Mucosa of descending colon (tissue), 3 donors: ENCODE data around the gene SETD2. TPM values are rescaled to one million over a fixed set of nuclear protein-coding genes. Genes with fewer than 3 reads are reported as not detected.
A peak's percentile ranks its signal among the peaks of the same experiment; 100 is the strongest.

ENCODE experiments used
- ATAC-seq: fragments of 200-7000 bp; cut with Tn5 transposase; one replicate; pipeline ENCODE4 v1.9.1; 2020; ENCODE audit warnings: mild to moderate bottlenecking, moderate library complexity
- DNase-seq, 3 donors: peaks; one replicate each; pipeline ENCODE4 v3.0.0-alpha.2; 2020
- H3K36me3 ChIP-seq: fragments of 200-600 bp; one replicate; pipeline ENCODE4 v1.8.0; 2021; ENCODE audit warnings: low read depth, mild to moderate bottlenecking
- H3K4me1 ChIP-seq: fragments of 200-600 bp; one replicate; pipeline ENCODE4 v1.8.0; 2021; ENCODE audit warnings: low read depth, mild to moderate bottlenecking
- H3K4me3 ChIP-seq: fragments of 200-600 bp; one replicate; pipeline ENCODE4 v1.8.0; 2021; ENCODE audit warnings: mild to moderate bottlenecking
- H3K9me3 ChIP-seq: fragments of 200-600 bp; one replicate; pipeline ENCODE4 v1.8.0; 2021; ENCODE audit warnings: mild to moderate bottlenecking
- intact Hi-C, 2 donors: fragments of 100-400 bp; cut with DNase I in 1 of 2; cut with micrococcal nuclease in 1 of 2; formaldehyde crosslinking; loops; one replicate each; pipeline versions ENCODE4 v1.11.0 to v1.11.1; 2022; cut with DNase I, micrococcal nuclease
- total RNA-seq, 3 donors: library from RNA; stranded (reverse); fragmentation: NEBNext Ultra II Directional in 2 of 3; extraction: Animal tissue kit (Norgen Biotek cat#: 25700) in 2 of 3; gene quantifications; one replicate each; pipeline versions ENCODE4 v1.2.1 to v1.2.4, GENCODE V29; 2021 to 2023
- TF ChIP-seq, protein P1 (sequence below): fragments of 200-600 bp; IDR thresholded peaks from one replicate; pipeline ENCODE4 v1.8.0; 2022; ENCODE audit warnings: antibody characterized with exemption, mild to moderate bottlenecking
- donor health status: DM: no; HTN: no; CAD: no; lungs with moderate emphysema.
- donor health status: DM: no; HTN: no; CAD: no.
- donor health status: DM: no; HTN: yes; CAD: no.

Gene SETD2
- total RNA-seq, 3 donors from 2014 or later, result 41.5 to 71.1 (median 50.4) TPM

DNA sequence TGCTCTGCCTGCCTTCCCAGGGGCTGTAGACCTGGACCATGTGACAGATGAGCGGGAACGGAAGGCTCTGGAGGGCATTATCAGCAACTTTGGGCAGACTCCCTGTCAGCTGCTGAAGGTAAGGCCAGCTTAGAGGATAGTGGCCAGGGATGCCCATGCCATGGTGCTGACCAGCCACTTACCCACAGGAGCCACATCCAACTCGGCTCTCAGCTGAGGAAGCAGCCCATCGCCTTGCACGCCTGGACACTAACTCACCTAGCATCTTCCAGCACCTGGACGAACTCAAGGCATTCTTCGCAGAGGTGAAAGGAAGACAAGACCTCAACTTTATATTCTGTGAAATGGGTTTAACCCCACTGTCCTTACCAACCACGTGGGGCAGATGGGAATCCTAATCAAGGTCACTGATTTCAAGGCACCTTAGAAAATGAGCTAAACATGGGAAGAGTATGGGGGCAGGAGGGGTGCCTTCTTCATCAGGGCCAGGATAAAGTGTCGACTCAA lies 157.7 kb downstream of the SETD2 start:
- intact Hi-C loops, result no loop called here
- peaks cover 2% of the 10 kb centered on the region for H3K36me3 ChIP-seq

DNA sequence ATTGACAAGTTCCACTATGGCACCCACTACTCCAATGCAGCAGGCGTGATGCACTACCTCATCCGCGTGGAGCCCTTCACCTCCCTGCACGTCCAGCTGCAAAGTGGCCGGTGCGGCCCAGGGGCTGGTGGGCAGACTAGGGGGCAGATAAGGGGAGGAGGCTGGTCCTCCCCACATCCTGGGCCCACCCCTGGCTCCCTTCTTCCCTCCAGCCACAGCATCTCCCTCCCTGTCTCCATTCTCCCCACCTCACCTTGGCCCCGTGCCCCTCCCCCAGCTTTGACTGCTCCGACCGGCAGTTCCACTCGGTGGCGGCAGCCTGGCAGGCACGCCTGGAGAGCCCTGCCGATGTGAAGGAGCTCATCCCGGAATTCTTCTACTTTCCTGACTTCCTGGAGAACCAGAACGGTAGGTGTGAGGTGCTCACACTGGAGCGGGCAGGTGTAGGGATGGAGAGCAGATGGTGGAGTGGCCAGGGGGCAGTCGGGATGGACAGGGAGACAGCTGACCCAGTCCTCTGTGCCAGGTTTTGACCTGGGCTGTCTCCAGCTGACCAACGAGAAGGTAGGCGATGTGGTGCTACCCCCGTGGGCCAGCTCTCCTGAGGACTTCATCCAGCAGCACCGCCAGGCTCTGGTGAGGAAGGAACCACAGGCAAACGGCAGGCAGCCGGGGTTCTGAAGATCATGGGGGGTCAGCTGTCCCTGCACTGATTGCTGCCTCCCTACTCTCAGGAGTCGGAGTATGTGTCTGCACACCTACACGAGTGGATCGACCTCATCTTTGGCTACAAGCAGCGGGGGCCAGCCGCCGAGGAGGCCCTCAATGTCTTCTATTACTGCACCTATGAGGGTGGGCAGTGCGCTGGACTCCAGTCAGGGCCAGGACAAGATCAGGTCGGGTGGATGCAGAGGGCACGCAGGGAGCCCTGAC lies 158.4 kb downstream of the SETD2 start:
- intact Hi-C loops, result no loop called here
- Histone ChIP-seq H3K9me3 (no peaks in the 10 kb centered on the region), H3K4me1 (no peaks in the 10 kb centered on the region), H3K36me3 (peaks cover 6% of the 10 kb centered on the region), H3K4me3 (no peak overlapping the region)
- peak in 1 of 3 donors; percentile 19 for DNase-seq
- TF ChIP-seq, protein P1, sequence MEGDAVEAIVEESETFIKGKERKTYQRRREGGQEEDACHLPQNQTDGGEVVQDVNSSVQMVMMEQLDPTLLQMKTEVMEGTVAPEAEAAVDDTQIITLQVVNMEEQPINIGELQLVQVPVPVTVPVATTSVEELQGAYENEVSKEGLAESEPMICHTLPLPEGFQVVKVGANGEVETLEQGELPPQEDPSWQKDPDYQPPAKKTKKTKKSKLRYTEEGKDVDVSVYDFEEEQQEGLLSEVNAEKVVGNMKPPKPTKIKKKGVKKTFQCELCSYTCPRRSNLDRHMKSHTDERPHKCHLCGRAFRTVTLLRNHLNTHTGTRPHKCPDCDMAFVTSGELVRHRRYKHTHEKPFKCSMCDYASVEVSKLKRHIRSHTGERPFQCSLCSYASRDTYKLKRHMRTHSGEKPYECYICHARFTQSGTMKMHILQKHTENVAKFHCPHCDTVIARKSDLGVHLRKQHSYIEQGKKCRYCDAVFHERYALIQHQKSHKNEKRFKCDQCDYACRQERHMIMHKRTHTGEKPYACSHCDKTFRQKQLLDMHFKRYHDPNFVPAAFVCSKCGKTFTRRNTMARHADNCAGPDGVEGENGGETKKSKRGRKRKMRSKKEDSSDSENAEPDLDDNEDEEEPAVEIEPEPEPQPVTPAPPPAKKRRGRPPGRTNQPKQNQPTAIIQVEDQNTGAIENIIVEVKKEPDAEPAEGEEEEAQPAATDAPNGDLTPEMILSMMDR, result no peak
- ATAC-seq, result no peak

More for the DNA sequence above, 157.7 kb downstream of the SETD2 start:
- no peak overlapping the region for H3K4me3 ChIP-seq
- ATAC-seq, result no peak
- H3K9me3 ChIP-seq, result no peaks in the 10 kb centered on the region
- no peak for DNase-seq
- no peaks in the 10 kb centered on the region for H3K4me1 ChIP-seq
- TF ChIP-seq, protein P1, result no peak

DNA sequence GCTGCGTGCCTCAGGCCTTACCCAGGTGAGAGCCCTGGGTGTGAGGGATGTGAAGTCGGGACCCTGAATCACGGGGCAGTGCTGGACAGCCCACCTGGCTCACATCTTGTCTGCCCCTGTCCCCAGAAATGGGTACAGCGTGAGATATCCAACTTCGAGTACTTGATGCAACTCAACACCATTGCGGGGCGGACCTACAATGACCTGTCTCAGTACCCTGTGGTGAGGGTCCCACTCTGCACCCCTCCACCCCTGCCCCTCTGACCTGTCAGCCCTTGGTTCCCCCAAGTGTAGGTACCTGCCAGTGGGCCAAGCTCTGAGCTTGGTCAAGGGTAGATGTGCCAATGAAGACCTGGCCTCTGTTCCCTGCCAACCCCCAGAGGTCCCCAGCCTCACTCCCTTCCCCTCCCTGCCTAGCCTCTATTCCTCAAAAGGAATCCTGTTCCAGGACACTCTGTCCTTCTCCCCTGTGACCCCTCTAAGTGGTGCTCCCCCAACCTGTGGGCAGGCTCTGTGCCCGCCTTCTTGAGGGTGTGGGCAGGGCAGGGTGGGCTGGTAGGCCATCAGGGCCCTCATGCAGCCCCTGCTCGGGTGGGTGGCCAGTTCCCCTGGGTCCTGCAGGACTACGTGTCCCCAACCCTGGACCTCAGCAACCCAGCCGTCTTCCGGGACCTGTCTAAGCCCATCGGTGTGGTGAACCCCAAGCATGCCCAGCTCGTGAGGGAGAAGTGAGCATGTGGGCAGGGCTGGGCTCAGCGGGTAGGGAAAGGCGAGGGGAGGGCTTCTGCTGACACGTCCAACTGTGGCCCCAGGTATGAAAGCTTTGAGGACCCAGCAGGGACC lies 159.3 kb downstream of the SETD2 start:
- no peak overlapping the region for H3K4me3 ChIP-seq
- H3K36me3 ChIP-seq, result peaks cover 6% of the 10 kb centered on the region
- peak in 1 of 3 donors; percentile 47 for DNase-seq
- H3K4me1 ChIP-seq, result no peaks in the 10 kb centered on the region
- ATAC-seq, result no peak
- no peaks in the 10 kb centered on the region for H3K9me3 ChIP-seq
- TF ChIP-seq, protein P1, result no peak
- intact Hi-C loops, result no loop called here

DNA sequence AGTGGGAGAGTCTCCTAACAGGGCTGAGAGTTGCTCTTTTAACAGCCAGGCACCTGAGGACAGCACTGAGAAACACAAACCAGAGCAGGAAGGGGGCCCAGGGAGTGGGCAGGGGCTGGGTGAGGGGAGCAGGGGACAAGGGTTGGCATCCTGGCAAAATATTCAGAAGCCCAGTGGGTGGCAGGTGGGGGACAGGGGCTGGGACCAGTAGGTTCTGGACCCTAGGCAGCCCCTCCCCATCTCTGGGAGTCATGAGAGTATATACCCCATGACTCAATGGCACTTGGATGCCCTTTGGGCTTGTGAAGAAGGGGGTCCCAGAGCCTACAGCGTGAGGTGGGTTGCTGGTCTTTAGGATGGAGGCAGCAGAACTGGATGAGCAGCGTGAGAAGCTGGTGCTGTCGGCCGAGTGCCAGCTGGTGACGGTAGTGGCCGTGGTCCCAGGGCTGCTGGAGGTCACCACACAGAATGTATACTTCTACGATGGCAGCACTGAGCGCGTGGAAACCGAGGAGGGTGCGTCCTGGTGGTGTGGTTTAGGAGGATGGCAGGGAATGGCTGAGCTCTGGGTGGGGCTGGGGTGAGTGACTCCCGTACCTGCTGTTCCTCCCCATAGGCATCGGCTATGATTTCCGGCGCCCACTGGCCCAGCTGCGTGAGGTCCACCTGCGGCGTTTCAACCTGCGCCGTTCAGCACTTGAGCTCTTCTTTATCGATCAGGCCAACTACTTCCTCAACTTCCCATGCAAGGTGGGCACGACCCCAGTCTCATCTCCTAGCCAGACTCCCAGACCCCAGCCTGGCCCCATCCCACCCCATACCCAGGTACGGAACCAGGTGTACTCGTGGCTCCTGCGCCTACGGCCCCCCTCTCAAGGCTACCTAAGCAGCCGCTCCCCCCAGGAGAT lies 160.2 kb downstream of the SETD2 start:
- no peaks in the 10 kb centered on the region for H3K4me1 ChIP-seq
- intact Hi-C loops, result no loop called here
- peaks cover 6% of the 10 kb centered on the region for H3K36me3 ChIP-seq
- ATAC-seq, result no peak
- H3K4me3 ChIP-seq, result no peak overlapping the region
- H3K9me3 ChIP-seq, result no peaks in the 10 kb centered on the region
- no peak for DNase-seq
- TF ChIP-seq, protein P1, result no peak

DNA sequence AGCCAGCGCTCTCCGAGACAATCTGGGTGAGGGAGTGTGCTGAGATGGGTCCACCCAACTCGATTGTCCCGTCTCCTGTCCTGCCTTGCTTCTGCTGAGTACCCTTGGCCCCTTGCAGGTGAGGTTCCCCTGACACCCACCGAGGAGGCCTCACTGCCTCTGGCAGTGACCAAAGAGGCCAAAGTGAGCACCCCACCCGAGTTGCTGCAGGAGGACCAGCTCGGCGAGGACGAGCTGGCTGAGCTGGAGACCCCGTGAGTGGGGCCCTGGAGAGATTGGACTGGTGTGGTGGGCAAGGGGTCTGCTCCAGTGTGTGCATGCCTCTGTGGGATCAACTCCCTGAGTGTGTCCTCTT lies 160.9 kb downstream of the SETD2 start:
- peaks cover 6% of the 10 kb centered on the region for H3K36me3 ChIP-seq

More for the DNA sequence above, 160.9 kb downstream of the SETD2 start:
- H3K9me3 ChIP-seq, result no peaks in the 10 kb centered on the region
- intact Hi-C loops, result no loop called here
- no peak for DNase-seq
- no peak for ATAC-seq
- TF ChIP-seq, protein P1, result no peak
- no peaks in the 10 kb centered on the region for H3K4me1 ChIP-seq
- no peak overlapping the region for H3K4me3 ChIP-seq
